HepG2 (cell line): ENCODE results near the gene MYH16. TPM values are rescaled to one million over a fixed set of nuclear protein-coding genes. Genes with fewer than 3 reads are reported as not detected.

Experiments
- ATF3 ChIP-seq: sonication (generic); formaldehyde crosslinking; IDR thresholded peaks from 2 replicates; pipeline ENCODE4 v1.4.0; 2020; ENCODE audit warnings: missing genetic modification reagents
- CBFB ChIP-seq: sonication (generic); formaldehyde crosslinking; IDR thresholded peaks from 2 replicates; pipeline ENCODE4 v1.4.0; 2020; ENCODE audit warnings: missing genetic modification reagents
- FOXK1 ChIP-seq: sonication (generic); formaldehyde crosslinking; IDR thresholded peaks from 2 replicates; pipeline ENCODE4 v1.4.0; 2020; ENCODE audit warnings: low read depth, missing genetic modification reagents, borderline replicate concordance
- HMGXB4 ChIP-seq, 2 experiments: sonication (generic) in 1 of 2; formaldehyde crosslinking in 1 of 2; IDR thresholded peaks; 2 replicates each; pipeline versions ENCODE4 v1.4.0 to v1.6.1; 2018 to 2020; ENCODE audit warnings: missing genetic modification reagents in 2 of 2, borderline replicate concordance in 1 of 2, low read depth in 1 of 2, mild to moderate bottlenecking in 1 of 2, missing biosample characterization in 1 of 2
- JUNB ChIP-seq: sonication (generic); formaldehyde crosslinking; IDR thresholded peaks from 2 replicates; pipeline ENCODE4 v1.8.0; 2022; ENCODE audit warnings: missing genetic modification reagents, mild to moderate bottlenecking, borderline replicate concordance
- KAT2B ChIP-seq: fragments of 150-350 bp; IDR thresholded peaks from 2 replicates; pipeline ENCODE4 v1.6.1; 2014; ENCODE audit warnings: low read depth, low read length, borderline replicate concordance
- MED1 ChIP-seq: sonication (generic); formaldehyde crosslinking; IDR thresholded peaks from 2 replicates; pipeline ENCODE4 v1.4.0; 2020; ENCODE audit warnings: missing genetic modification reagents
- NFYB ChIP-seq: sonication (generic); formaldehyde crosslinking; IDR thresholded peaks from 2 replicates; pipeline ENCODE4 v1.4.0; 2020; ENCODE audit warnings: missing genetic modification reagents
- SALL2 ChIP-seq: sonication (generic); formaldehyde crosslinking; IDR thresholded peaks from 2 replicates; pipeline ENCODE4 v1.8.1; 2023; ENCODE audit warnings: mild to moderate bottlenecking, missing genetic modification reagents, inconsistent platforms
- SP4 ChIP-seq: sonication (generic); formaldehyde crosslinking; IDR thresholded peaks from 2 replicates; pipeline ENCODE4 v1.8.1; 2023; ENCODE audit warnings: mild to moderate bottlenecking, missing genetic modification reagents
- YEATS2 ChIP-seq: sonication (generic); formaldehyde crosslinking; IDR thresholded peaks from 2 replicates; pipeline ENCODE4 v1.4.0; 2020; ENCODE audit warnings: missing genetic modification reagents, borderline replicate concordance
- ZNF260 ChIP-seq: sonication (generic); formaldehyde crosslinking; IDR thresholded peaks from 2 replicates; pipeline ENCODE4 v1.4.0; 2020; ENCODE audit warnings: missing genetic modification reagents, low read depth, mild to moderate bottlenecking, borderline replicate concordance
- ZNF782 ChIP-seq: sonication (generic); formaldehyde crosslinking; IDR thresholded peaks from 2 replicates; pipeline ENCODE4 v1.4.0; 2020; ENCODE audit warnings: missing genetic modification reagents, mild to moderate bottlenecking, borderline replicate concordance
- ZNF879 ChIP-seq: sonication (generic); formaldehyde crosslinking; IDR thresholded peaks from 2 replicates; pipeline ENCODE4 v1.8.1; 2023; ENCODE audit warnings: missing genetic modification reagents
- polyA plus RNA-seq, 8 experiments: library from polyadenylated mRNA; depleted of rRNA in 3 of 8; stranded (reverse) in 7 of 8; unstranded in 1 of 8; fragments of >200 nt; fragmentation: Illumina TruSeq in 4 of 8; extraction: Trizol in 4 of 8; gene quantifications; 2 replicates each; pipeline versions ENCODE4 v1.2.1 to v1.2.3, GENCODE V29; 2011 to 2016; ENCODE audit warnings: low read depth in 4 of 8, missing spikeins in 1 of 8, mixed read lengths in 1 of 8; ENCODE audit not compliant: insufficient read depth in 1 of 8
- total RNA-seq, 5 experiments: library from RNA; depleted of rRNA; stranded (reverse); fragments of >200 nt; fragmentation: Illumina TruSeq; extraction: Trizol; gene quantifications; 2 replicates each; pipeline ENCODE4 v1.2.3, GENCODE V29; 2016; ENCODE audit warnings: low read depth in 1 of 5
- TF ChIP-seq, protein P1 (sequence below): sonication (generic); formaldehyde crosslinking; IDR thresholded peaks from 2 replicates; pipeline ENCODE4 v1.5.1; 2020; ENCODE audit warnings: mild to moderate bottlenecking, missing genetic modification reagents, moderate library complexity
- TF ChIP-seq, protein P2 (sequence below): fragments of 450-650 bp; IDR thresholded peaks from 2 replicates; pipeline ENCODE4 v1.6.1; 2016
- TF ChIP-seq, protein P3 (sequence below): sonication (generic); formaldehyde crosslinking; IDR thresholded peaks from 2 replicates; pipeline ENCODE4 v1.8.0; 2022; ENCODE audit warnings: low read depth, missing genetic modification reagents
- TF ChIP-seq, protein P4 (sequence below): sonication (generic); formaldehyde crosslinking; IDR thresholded peaks from 2 replicates; pipeline ENCODE4 v1.4.0; 2020; ENCODE audit warnings: missing genetic modification reagents, borderline replicate concordance

Gene MYH16
- total and polyA plus RNA-seq, 2 of the 13 experiments (the other 11 are each of a cell fraction or from before 2014, with no cell fraction given): 0.05 to 0.15 TPM

GRCh38 chr7:99325592-99326407 is 53.2 kb downstream of the MYH16 start, which contains the start of gene ARPC1A (continued):
- TF ChIP-seq, protein P1, sequence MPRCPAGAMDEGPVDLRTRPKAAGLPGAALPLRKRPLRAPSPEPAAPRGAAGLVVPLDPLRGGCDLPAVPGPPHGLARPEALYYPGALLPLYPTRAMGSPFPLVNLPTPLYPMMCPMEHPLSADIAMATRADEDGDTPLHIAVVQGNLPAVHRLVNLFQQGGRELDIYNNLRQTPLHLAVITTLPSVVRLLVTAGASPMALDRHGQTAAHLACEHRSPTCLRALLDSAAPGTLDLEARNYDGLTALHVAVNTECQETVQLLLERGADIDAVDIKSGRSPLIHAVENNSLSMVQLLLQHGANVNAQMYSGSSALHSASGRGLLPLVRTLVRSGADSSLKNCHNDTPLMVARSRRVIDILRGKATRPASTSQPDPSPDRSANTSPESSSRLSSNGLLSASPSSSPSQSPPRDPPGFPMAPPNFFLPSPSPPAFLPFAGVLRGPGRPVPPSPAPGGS (CRISPR knock-in tag): 0 out of 2 replicates have a peak, but pooled peaks have one; percentile 31
- TF ChIP-seq, protein P2, sequence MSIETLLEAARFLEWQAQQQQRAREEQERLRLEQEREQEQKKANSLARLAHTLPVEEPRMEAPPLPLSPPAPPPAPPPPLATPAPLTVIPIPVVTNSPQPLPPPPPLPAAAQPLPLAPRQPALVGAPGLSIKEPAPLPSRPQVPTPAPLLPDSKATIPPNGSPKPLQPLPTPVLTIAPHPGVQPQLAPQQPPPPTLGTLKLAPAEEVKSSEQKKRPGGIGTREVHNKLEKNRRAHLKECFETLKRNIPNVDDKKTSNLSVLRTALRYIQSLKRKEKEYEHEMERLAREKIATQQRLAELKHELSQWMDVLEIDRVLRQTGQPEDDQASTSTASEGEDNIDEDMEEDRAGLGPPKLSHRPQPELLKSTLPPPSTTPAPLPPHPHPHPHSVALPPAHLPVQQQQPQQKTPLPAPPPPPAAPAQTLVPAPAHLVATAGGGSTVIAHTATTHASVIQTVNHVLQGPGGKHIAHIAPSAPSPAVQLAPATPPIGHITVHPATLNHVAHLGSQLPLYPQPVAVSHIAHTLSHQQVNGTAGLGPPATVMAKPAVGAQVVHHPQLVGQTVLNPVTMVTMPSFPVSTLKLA: 0 out of 2 replicates have a peak, but pooled peaks have one; percentile 21
- TF ChIP-seq, protein P3, sequence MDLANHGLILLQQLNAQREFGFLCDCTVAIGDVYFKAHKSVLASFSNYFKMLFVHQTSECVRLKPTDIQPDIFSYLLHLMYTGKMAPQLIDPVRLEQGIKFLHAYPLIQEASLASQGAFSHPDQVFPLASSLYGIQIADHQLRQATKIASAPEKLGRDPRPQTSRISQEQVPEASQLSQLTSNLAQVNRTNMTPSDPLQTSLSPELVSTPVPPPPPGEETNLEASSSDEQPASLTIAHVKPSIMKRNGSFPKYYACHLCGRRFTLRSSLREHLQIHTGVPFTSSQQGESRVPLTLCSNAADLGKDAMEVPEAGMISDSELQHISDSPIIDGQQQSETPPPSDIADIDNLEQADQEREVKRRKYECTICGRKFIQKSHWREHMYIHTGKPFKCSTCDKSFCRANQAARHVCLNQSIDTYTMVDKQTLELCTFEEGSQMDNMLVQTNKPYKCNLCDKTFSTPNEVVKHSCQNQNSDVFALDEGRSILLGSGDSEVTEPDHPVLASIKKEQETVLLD (CRISPR knock-in tag): peak; percentile 57; the same call in 1 of the 2 replicates
- TF ChIP-seq SALL2 (CRISPR knock-in tag) (peak; percentile 93), HMGXB4 (CRISPR knock-in tag; IDR thresholded peaks at IDR 0.05; ENCODE audit: borderline replicate concordance in 1 of 2, low read depth in 1 of 2) (peak; percentile 92 to 97), SP4 (CRISPR knock-in tag) (peak; percentile 54; the same call in 1 of the 2 replicates), JUNB (no peak), ZNF782 (CRISPR knock-in tag) (peak; percentile 48; the same call in 1 of the 2 replicates), MED1 (CRISPR knock-in tag) (peak; percentile 78), CBFB (peak; percentile 87; the same call in 1 of the 2 replicates), ZNF260 (CRISPR knock-in tag) (no peak), YEATS2 (CRISPR knock-in tag) (peak; percentile 98), ZNF879 (no peak), FOXK1 (CRISPR knock-in tag) (0 out of 2 replicates have a peak, but pooled peaks have one; percentile 45), ATF3 (CRISPR knock-in tag) (no peak), NFYB (CRISPR knock-in tag) (0 out of 2 replicates have a peak, but pooled peaks have one; percentile 35), KAT2B (no peak)
- TF ChIP-seq, protein P4, sequence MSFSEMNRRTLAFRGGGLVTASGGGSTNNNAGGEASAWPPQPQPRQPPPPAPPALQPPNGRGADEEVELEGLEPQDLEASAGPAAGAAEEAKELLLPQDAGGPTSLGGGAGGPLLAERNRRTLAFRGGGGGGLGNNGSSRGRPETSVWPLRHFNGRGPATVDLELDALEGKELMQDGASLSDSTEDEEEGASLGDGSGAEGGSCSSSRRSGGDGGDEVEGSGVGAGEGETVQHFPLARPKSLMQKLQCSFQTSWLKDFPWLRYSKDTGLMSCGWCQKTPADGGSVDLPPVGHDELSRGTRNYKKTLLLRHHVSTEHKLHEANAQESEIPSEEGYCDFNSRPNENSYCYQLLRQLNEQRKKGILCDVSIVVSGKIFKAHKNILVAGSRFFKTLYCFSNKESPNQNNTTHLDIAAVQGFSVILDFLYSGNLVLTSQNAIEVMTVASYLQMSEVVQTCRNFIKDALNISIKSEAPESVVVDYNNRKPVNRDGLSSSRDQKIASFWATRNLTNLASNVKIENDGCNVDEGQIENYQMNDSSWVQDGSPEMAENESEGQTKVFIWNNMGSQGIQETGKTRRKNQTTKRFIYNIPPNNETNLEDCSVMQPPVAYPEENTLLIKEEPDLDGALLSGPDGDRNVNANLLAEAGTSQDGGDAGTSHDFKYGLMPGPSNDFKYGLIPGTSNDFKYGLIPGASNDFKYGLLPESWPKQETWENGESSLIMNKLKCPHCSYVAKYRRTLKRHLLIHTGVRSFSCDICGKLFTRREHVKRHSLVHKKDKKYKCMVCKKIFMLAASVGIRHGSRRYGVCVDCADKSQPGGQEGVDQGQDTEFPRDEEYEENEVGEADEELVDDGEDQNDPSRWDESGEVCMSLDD (CRISPR knock-in tag): 0 out of 2 replicates have a peak, but pooled peaks have one; percentile 49
